GM19455 (cell line): ENCODE data around the gene PIGB.
"Not testable (repeated sequence)": the region's sequence is repeated elsewhere in the genome, so short reads cannot be mapped to it uniquely, and the experiment has no call there.

ENCODE experiments used
- ATAC-seq: cut with Tn5 transposase; IDR thresholded peaks from one replicate; pipeline ENCODE4 v1.9.1; 2021; ENCODE audit not compliant: unreplicated experiment

Gene PIGB

DNA sequence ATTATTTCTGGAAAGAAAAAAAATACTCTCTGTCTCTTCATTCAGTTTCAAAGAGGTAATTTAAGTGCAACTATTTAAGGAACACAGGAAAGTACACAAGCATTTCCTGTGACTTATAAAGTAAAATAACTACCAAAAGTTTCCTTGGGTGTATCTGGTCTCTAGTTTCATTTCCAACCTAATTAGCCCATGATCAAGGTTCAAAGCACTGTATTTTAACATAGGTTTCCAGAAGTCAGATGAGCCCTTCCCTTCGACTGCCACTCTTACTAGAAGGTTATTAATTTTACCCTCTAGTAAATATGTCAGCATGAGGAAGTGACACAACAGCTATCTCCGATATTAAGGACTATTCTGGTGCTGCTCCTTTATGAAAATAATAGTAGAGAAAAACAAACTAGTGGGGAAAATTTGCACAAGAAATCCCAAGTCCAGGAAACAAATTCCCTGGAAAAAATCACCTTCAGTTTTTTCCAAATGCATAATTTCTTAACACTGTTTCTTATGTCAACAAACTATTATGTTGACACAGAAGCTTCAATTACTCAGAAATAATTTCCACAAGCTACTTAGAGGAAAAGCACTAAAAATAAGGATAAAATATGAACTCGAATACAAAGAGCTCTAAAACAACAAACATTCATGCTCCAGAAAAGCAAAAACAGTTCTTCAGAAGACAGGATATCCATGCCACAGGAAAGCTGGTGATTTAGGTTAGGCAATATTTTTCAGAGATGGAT lies 53.8 kb downstream of the PIGB start:
- ATAC-seq = peak; percentile 73

DNA sequence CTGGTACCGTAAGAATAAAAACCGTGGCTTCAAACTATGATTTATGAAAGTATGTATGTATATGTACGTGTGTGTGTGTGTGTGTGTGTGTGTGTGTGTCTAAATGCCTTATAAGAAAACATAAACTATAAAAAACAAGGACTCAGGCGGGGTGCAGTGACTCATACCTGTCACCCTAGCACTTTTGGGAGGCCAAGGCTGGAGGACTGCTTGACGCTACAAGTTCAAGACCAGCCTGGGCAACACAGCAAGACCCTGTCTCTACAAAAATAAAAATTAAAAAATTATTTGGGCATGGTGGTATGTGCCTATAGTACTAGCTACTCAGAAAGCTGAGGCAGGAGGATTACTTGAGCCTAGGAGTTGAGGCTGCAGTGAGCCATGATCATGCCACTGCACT lies 60.1 kb downstream of the PIGB start:
- no peak for ATAC-seq

DNA sequence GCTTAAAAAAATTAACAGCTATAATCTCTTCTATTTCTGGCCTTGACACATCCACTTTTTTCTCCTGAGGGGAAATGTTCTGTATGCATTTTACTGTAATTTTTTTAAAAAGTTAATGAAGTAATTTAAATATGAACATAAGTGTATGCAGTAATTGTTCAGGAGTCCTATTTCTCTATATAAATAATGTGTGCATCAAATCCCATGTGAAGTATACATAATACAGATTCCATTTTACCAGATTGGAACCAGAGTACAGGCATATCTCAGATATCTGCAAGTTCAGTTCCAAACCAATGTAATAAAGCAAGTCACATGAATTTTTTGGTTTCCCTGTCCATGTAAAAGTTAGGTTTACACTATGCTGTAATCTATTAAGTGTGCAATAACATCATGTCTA lies 62.6 kb downstream of the PIGB start:
- no peak for ATAC-seq

DNA sequence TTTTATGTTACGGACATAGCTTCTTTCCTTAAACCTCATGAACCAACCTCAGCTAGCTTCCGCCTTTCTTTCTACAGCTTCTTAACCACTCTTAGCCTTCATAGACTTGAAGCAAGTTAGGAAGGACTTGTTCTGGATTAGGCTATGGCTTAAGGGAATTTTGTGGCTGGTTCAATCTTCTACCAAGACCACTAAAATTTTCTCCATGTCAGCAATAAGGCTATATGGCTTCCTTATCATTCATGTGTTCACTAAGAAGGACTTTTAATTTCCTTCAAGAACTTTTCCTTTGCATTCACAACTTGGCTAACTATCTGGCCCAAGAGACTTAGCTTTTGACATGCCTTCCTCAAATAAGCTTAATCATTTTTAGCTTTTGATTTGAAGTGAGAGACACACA lies 64.7 kb downstream of the PIGB start:
- no peak for ATAC-seq

DNA sequence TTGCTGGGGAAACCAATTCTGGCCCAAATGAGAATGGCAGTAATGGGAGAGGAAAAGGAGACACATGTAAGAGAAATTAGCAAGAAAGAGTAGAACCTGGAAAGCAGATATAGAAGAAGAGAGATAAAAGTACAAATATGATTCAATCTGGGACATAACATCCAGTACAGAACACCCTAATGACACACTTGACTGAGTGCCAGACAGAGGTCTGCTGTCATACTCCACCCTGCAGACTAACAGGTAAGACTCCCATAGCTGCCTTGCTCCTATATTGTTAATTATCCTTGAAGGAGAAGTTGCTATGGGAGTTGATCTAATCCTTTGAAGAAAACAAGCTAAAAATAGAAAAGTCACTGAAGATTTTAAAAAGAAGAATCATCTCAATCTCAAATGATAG lies 68.0 kb downstream of the PIGB start:
- no peak for ATAC-seq

DNA sequence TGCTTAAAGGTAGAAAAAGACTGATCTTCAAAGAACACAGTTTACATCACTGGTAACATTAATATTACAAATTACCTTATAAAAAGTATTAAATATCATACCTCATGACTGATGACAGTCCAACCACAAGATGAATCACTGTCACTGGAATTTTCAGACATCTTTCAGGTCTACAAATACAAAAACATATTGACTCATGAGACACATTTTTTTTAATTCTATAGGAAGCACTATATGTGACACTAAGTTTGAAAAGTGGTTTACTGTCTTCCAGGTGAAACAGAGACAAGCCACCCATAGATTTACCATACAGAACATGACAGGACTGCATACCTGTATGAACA lies 70.2 kb downstream of the PIGB start:
- ATAC-seq = no peak

DNA sequence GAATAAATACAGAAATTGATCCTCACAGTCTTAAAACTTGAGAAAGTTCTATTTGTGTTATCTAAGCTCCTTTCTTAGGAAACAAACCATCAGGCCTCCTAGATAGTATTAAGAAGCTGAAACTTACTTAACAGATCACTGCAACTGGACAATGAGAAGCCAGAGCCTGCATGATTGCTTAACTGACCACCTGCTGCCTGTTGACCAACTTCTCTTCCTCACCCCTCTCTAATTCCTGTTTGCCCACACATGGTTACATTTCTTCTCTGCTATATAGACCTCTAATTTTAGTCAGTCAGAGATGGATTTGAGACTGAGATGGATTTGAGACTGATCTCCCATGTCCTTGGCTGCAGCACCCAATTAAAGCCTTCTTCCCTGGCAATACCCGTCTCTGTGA lies 75.7 kb downstream of the PIGB start:
- ATAC-seq = no peak

DNA sequence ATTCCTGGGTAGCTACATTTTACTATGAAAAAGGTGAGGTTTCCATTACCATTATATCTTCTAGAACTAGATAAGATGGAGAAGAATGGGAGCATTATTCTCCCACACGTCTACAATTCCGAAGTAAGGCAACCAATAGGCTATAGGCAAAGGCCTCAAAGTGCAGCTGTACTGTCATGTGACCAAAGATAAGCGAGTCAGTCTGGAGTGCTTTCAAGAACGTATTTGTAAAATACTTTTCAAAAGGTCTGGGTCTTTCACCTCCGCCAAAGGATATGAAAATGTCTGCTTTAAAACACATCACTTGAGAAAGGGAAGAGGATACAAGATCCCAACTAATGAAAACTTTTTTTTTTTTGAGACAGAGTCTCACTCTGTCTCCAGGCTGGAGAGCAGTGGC lies 79.2 kb downstream of the PIGB start:
- ATAC-seq = no peak

DNA sequence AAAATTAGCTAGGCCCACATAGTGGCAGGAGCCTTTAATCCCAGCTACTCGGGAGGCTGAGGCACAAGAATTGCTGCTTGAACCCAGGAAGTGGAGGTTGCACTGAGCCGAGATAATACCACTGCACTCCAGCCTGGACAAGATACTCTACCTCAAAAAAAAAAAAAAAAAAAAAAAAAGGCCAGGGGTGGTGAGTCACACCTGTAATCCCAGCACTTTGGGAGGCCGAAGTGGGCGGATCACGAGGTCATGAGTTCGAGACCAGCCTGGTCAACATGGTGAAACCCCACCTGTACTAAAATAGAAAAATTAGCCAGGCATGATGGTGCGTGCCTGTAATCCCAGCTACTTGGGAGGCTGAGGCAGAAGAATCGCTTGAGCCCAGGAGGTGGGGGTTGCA lies 81.0 kb downstream of the PIGB start:
- not testable (repeated sequence) for ATAC-seq

DNA sequence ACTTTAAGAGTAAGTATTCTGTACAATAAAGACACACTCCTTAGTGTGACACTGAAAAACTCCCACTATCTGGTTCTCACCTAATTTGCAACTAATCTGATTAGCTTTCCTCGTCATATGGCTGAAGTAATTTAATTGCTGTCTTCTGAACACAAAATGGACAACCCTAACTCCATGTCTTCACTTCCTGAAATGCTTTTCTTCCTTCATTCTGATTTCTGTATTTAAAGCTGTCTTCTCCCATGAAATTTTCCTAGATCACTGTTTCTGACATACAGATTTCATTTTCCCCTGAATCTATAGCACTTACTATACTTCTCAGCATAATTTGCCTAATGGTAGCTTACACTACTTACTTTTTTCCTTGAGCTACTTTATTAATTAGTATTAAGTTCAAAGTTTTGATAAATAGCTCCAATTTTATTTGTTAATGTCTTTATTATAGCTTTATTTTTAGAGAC lies 82.8 kb downstream of the PIGB start:
- no peak for ATAC-seq

DNA sequence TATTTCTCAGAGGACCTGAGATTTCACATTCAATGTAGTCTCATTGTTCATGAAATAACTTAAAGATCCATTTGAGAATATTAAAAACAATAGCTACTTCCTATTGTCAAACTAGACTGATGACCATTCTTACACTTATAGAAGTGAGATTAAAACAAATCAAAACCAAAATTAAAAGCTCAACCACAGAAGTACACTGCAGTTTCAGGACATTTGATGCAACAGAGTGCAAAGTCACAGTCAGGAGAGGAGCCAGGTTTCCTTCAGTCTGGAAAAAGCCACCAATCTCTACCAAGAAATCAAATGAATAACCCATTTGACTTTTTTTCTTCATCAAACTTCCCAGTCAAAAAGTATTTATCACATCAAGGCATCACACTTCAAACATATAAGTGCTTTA lies 83.7 kb downstream of the PIGB start:
- ATAC-seq = peak; percentile 51

DNA sequence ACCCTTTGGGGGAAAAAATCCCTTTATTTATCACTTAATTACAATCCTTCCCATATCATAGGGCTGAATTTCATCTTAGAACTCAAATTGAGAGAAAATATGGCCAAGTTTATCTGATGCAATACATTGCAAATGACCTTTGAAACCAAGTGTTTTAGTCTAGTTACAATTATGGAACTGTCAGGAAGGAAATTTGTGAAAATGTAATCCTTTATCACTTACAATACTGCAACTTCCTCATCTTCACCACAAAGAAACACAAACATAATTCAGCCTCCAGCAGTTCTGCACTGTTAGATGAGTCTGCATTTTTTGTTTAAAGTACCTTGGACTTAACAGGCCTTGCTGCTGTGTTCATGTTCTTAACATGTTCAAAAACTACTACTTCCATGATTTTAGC lies 84.5 kb downstream of the PIGB start:
- no peak for ATAC-seq
